HCT116 (cell line): ENCODE data around the gene RGS6.

Experiments
- CEBPB ChIP-seq: IDR thresholded peaks from 2 replicates; pipeline ENCODE4 v1.6.1; 2012; ENCODE audit warnings: low read depth
- CTCF ChIP-seq, 3 experiments: fragments of 200-600 bp in 1 of 3; sonication (generic) in 1 of 3; IDR thresholded peaks in 2 of 3; conservative IDR thresholded peaks in 1 of 3; 2 replicates each; pipeline ENCODE4 v1.5.1; 2012 to 2017; ENCODE audit warnings: low read depth in 2 of 3, low read length in 2 of 3, antibody characterized with exemption in 1 of 3, borderline replicate concordance in 1 of 3, control low read depth in 1 of 3, mild to moderate bottlenecking in 1 of 3, mixed read lengths in 1 of 3, mixed run types in 1 of 3, moderate library complexity in 1 of 3; ENCODE audit not compliant: insufficient read depth in 1 of 3
- EZH2 ChIP-seq: fragments of 200-600 bp; sonication (generic); IDR thresholded peaks from 2 replicates; pipeline ENCODE4 v1.6.1; 2017; ENCODE audit warnings: antibody characterized with exemption, mixed run types
- MAX ChIP-seq: IDR thresholded peaks from 2 replicates; pipeline ENCODE4 v1.6.1; 2012
- POLR2A ChIP-seq: IDR thresholded peaks from 2 replicates; pipeline ENCODE4 v1.7.0; 2011; ENCODE audit warnings: borderline replicate concordance; ENCODE audit not compliant: insufficient read depth, insufficient read length; ENCODE audit errors: extremely low read depth
- RAD21 ChIP-seq: IDR thresholded peaks from 2 replicates; pipeline ENCODE4 v1.6.1; 2012; ENCODE audit warnings: low read depth, mild to moderate bottlenecking
- REST ChIP-seq: IDR thresholded peaks from 2 replicates; pipeline ENCODE4 v1.6.1; 2012; ENCODE audit warnings: low read depth
- SP1 ChIP-seq: IDR thresholded peaks from 2 replicates; pipeline ENCODE4 v1.6.1; 2012; ENCODE audit warnings: low read depth
- YY1 ChIP-seq: IDR thresholded peaks from 2 replicates; pipeline ENCODE4 v1.6.1; 2011; ENCODE audit warnings: low read length, low read depth, moderate library complexity, mild to moderate bottlenecking; ENCODE audit not compliant: insufficient replicate concordance; ENCODE audit errors: extremely low read depth

GRCh38 chr14:71883094-71883493, 49.1 kb upstream of the RGS6 start:
- TF ChIP-seq REST = no peak
- TF ChIP-seq RAD21 = no peak
- TF ChIP-seq CTCF (IDR thresholded peaks at IDR 0.05 in 2 of 3, conservative IDR thresholded peaks at IDR 0.05 in 1 of 3; ENCODE audit: borderline replicate concordance in 1 of 3, insufficient read depth in 1 of 3, low read depth in 2 of 3, low read length in 2 of 3) = no peak
- TF ChIP-seq SP1 = no peak
- no peak for TF ChIP-seq EZH2
- TF ChIP-seq CEBPB = no peak
- no peak for TF ChIP-seq MAX
- TF ChIP-seq POLR2A = no peak
- no peak for TF ChIP-seq YY1
